GM21423 (cell line): Measurements from ENCODE around the gene RAI14.

Source experiments
- ATAC-seq: cut with Tn5 transposase; IDR thresholded peaks from one replicate; pipeline ENCODE4 v1.9.1; 2021; ENCODE audit warnings: mild to moderate bottlenecking, moderate library complexity; ENCODE audit not compliant: unreplicated experiment

The RAI14 gene

GRCh38 chr5:34639852-34640626 lies 16.1 kb upstream of the RAI14 start:
- no peak for ATAC-seq

- ATAC-seq: no peak
Observed at GRCh38 chr5:34648039-34648839, 7.9 kb upstream of the RAI14 start.

- no peak for ATAC-seq
Observed at GRCh38 chr5:34648840-34649158, 7.3 kb upstream of the RAI14 start.

DNA sequence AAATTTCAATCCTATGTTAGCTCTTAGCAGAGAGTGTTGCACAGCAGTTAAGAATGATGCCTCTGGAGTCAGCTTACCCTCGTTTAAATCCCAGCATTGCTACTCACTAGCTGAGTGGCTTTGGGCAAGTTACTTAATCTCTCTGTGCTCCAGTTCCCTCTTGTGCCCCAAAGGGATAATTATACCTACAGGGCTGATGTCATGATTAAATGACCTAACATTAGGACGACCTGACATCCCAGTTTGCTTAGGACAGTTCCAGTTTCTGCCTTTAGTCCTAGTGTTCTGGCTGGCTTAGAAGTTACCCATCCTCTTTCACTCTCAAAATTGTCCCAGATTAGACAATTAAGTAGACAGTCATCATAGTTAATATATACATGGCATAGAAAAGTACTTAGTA lies 4.3 kb upstream of the RAI14 start:
- ATAC-seq: no peak

DNA sequence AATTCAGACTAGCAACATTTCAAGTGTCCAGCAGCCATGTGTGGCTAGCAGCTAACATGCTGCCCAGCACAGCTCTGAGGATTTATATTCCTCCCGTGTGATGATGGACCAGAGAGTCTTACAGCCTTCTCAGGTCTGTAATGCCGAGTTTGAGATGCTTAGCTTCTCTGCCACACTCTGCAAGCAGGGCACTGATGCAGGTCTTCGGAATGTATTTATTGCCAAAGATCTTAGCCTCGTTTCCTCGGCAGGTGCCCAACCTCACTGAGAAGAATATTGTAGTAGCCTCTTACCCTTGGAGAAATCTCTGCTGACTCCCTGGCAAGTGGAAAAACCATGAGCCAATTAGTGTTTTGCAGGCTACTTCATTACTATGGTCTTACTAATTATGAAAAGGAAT lies 3.7 kb upstream of the RAI14 start:
- ATAC-seq: no peak

DNA sequence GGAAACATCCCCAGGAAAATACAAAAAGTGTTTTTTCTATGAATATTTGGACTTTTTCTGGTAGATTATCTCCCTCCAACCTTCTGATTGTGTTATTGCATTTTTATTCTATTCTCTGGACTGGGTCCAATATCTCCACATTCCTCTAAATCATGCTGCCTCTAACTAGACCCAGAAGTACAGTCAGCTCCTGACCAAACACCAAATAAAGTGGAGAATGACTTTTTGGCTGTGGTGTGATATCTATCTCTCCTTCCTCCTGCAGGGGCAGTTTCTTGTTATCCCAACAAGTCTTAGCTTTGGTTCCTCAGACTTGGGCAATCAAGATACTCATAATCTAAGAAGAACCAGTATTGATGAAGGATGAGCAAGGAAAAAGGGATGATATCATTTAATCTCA lies 3.2 kb upstream of the RAI14 start:
- no peak for ATAC-seq

- ATAC-seq: no peak
Observed at GRCh38 chr5:34653708-34654107, 2.4 kb upstream of the RAI14 start.

DNA sequence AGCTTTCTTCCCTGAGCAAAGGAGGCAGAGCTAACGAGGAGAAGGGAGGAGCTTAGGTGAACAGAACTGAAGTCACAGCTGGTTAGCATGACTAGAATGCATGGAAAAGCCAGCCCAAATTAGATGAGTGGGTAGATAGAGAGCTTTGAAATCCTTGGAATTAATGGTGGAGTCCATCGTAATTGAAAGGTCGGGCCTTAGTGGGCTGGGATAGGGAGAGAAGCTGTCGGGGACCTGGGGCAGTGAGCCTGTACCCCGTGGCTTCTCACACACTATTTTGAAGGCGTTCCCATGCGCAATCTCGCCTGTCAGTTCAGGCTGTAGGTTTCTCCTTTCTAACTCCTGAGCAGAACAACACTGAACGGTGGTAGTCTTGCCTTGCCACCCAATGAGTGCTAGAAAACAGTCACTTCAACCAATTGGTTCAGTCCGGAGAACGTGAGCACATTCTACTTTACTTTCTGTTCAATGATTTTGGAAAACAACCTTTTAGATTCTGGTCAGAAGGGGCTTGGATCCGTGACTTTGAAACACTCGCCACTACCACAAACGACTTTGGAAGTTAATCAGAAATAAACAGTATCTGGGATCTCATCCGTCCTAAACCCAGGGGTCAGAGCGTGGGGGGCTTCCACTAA lies 655 bp upstream of the RAI14 start:
- no peak for ATAC-seq

- no peak for ATAC-seq
Observed at GRCh38 chr5:34656700-34657273, 659 bp downstream of the RAI14 start.

DNA sequence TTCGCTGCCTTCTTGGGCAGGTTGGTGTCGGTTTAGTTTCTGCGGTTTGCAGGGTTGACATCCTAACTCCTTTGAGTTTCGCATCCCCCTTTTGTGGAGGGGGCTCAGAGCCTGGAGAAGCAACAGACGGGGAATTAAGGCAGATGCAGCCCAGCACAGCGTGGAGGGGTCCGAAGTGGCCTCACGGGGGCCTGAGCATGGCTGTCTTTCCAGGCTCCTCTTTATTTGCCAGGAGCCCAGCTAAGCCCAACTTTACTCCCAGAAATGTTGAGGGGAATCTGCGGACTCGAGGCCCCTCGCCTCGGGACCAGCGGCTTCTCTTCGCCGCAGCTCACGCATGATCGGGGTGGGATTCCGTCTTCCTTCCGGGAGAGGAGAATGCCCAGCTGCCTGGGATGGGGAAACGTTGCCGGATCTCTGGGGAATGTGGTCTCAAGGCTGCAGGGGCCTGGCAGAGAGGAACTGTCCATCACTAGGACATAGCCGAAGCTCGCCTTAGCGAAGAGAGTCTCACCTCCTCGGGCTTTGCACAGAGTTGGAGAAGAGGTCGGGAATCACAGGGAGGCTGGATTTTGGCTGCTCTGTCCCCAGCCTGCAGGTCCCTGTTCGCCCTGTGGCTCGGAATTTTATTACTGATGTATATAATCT lies 1.3 kb downstream of the RAI14 start:
- no peak for ATAC-seq

- ATAC-seq: no peak
Observed at GRCh38 chr5:34657988-34658387, 1.9 kb downstream of the RAI14 start.

- no peak for ATAC-seq
Observed at GRCh38 chr5:34659168-34659567, 3.0 kb downstream of the RAI14 start.

DNA sequence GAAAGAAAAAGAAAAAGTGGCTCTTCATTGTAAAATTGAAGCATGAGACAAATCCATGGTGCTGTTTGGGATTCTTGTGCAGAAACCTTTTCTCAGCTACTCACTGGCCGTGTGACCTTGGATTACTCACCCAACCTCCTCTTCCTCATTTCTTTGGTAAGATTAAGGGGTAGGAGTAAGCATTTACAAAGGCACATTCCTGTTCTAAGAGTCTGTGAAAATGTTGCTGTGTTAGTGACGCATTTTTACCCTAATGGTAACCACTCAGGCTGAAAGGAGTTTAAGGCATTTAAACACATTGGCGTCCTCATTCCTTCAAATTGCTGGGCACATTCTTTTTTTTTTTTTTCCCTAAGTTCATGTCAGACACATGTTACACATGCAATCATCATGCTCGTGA lies 4.3 kb downstream of the RAI14 start:
- no peak for ATAC-seq

DNA sequence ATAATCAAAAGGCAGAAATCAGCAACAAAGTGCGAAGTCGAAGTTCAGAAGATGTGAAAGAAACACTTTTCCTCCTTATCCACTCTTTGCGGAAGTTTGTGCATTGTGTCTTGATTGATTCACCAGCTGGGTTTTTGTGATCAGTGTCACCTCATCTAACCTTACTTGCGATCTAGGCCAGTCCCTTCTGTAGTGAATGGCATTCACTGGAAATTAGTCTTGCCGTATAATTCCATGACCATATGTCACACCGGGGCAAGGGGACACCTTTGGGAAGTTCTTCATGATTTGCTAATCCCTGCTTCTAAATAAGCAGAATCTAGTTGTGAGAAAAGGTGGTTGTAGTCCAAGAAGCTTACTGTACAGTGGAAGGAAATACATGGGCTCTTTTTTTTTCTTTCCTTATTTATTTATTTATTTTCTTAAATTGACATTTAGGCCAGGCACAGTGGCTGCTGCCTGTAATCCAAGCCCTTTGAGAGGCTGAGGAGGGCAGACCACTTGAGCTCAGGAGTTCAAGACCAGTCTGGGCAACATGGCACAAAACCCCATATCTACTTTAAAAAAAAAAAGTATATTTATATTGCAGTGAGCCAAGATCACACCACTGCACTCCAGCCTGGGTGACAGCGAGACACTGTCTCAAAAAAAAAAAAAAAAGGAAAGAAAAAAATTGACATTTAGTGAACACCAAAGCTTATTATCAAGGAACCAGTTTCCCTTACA lies 7.8 kb downstream of the RAI14 start:
- ATAC-seq: no peak

GRCh38 chr5:34666392-34667080 lies 10.4 kb downstream of the RAI14 start:
- ATAC-seq: no peak

DNA sequence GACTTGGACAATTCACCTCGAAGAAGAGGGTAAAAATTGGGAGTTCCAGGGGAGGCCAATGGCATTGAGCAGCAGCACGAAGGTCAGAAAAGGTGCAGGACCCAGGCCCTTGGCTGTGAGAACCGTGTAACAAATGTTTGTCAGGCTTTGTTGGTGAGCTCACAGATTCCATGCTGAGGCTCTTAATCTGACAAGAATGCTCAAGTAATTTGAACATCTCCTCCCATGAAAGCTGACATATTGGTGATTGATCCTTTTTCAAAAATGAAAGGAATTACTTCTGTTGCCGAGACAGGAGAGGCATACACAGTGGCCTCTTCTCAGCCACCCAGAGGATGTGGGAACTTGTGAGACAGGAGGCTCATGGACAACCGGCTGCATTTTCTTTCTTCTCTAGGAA lies 11.6 kb downstream of the RAI14 start:
- ATAC-seq: no peak

- ATAC-seq: no peak
Observed at GRCh38 chr5:34669931-34670516, 13.9 kb downstream of the RAI14 start.

- no peak for ATAC-seq
Observed at GRCh38 chr5:34672196-34672595, 16.1 kb downstream of the RAI14 start.

DNA sequence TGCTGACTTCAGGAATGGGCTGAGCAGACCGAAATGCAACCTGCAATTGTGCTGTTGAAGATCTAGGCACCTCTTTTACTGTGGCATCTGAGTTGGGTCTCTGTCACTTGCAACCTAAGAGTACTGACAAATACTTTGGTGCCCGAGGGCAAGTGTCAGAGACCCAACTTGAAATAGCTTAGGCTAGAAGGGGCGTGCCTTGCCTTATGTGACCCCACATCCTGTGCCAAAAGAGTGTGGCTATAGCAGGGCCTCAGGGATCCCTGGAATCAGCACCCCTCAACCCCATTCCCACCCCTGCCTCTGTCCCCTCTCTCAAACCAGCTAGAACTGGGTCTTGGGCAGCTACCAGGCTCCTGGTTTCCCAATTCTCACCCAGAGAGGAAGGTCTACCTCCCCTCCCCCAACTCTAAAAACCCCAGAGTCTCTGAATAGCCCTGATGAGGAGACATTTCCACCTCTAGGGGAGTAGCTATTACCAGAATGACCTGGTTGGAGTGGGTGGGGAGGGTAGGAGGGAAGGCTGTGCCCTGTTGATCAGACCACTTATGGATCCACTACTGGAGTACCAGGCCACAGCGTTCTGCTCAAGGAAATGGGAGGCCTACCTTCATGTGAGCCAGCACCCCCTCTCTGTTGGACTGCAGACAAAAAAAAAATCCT lies 17.5 kb downstream of the RAI14 start:
- ATAC-seq: no peak
